GM20431 (cell line): ENCODE data around the gene STX10.

Experiments used
- in situ Hi-C: fragments of 300-500 bp; cut with MseI, MboI; formaldehyde crosslinking; loops from one replicate; pipeline ENCODE4 v1.15.0; 2020; ENCODE audit warnings: low sequenced_read_pairs; ENCODE audit not compliant: unreplicated experiment

STX10 gene

DNA sequence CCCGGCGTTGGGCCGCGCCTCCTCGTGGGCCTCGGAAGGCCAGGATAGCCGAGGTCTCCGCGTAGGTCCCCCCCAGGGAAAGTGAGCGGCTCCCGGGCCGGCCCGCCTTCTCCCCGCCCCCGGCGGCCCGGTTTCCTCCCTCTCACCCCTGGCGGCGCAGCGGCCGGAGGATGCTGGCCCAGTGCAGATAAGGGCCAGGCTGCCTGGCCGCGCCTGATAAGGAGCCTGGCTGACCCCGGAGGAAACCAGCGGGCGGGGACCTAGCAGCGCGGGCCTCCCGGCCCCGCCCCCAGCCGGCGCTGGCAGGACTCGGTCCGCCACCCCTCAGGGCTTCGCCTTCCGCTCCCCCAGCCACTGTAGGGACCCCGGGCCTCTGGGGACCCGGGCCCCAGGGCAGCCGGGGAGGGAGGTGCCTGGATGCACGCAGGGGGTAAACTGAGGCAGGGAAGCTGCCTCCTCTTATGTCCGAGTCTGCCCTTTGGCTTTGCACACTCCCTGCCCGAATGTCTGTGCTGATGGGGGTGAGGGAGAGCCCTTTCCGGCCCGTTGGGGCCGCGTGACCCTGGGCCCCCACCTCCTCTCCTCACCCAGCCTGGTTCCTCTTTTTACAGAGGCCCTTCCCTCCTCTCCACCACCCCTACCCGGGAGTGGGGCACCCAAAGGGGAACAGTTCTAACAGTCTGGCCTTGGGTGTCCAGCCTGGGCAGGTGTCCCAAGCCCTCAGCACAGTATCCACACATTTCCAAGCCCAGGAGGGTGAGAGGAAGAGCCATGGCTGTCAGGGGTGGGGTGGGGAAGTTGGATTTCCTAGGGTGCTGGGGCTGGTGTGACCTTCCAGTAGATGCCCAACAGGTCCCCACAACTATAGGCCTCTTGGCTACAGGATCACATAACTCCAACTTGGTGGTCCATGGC, 47.3 kb downstream of the STX10 start, which contains the start of gene LYL1:
TSS of gene LYL1 (minus strand) at position 193 of the 915 bp plus-strand sequence. CDS start 1,687 bp downstream, outside the sequence.
- in situ Hi-C loops = no loop called here

DNA sequence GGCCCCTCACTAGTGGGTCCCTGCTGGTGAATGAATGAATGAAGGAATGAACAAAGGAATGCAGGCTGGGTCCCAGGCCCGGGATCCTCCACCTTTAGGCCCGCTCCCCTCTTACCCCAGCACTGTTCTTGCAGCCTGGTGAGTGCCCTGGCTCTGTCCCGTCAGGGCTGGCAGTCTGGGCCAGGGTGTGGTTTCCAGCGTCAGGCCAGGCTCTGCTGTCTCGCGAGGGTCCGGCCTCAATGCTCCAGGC, 47.8 kb downstream of the STX10 start:
- in situ Hi-C loops = no loop called here

DNA sequence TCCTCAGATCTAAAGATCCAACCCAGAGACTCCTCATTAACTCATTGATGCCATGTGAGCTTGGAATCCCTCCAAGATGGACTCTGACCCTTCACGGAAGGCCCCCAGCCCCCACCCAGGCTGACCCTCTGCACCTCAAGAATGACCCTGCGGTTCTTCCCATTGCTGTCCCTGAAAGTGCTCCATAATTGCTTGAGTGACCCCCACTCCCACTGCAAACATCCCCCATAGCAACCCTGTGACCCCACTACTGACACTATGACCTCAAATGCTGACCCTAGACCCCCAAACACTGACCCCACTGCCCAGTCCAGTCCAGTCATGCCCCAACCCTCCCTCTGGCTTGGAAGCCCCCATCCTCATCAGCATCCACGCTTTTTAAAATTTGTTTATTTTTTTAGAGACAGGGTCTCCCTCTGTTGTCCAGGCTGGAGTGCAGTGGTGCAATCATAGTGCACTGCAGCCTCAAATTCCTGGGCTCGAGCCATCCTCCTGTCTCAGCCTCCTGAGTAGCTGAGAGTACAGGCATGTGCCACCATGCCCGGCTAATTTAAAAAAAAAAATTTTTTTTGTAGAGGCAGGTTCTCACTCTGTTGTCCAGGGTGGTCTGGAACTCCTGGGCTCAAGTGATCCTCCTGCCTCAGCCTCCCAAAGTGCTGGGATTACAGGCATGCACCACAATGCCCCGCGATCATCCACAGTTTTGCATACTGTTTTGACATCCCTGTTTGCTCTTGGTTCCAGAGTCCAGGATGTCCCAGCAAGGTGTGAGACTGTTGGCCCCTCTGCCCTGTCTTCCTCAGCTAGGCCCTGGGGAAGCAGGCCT, 48.4 kb downstream of the STX10 start:
- in situ Hi-C loops = no loop called here

DNA sequence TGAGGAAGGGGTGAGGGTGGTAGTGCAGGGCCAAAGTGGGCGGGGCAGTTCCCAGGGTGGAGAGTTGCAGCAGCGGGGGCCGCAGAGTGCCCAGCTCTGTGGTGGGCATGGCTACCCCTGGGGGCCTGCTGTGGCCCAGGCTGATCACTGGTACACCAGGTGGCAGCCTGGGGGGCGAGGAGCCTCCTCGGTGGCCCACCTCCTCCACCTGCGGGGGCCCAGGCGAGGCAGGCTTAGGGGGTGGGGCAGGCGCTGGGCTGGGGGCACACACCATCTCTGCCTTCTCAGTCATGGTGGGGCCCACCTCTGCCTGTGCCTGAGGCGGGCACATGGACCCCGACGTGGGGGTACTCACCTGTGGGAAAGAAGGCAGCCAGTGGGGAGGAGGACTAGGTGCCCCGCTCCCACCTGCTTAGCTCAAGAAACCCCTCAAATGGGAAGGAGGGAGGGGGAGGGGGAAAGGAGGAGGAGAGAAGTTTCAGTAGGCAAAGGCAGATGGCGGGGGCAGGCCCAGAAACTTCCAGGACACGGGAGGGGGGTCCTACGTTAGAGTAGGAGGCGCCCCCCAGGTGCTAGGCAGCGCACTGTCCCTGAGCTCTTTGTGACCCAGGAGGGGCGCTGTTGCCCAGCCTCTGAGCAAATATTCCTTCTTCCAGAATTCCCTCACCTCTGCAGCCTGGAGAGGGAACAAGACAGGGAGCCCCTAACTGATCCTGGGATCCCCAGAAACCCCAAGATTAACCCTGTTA, 49.2 kb downstream of the STX10 start:
- in situ Hi-C loops = no loop called here

DNA sequence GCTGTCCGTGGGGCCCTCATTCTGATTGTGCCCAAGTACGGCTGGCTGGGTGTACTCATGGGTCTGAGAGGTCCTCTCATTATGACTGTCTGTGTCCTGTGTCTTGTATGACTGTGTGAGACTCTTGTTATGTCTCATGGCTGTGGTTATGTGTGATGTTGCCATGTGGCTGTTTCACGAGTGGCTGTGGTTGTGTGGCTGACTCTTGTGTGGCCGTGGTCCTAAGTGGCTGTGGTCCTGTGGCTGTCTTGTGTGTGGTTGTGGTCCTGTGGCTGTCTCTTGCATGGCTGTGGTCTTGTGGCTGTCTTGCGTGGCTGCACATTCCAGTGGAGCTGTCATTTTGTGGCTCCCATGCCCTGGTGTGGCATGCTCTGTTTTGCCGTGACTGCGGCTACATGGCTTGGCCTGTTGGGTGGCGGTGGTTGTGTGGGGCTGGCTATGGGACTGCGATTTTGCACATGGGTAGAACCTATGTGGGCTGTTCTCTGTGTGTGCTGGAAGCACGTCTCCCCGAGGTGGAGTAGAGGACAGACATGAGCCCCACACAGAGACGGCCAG, 50.1 kb downstream of the STX10 start:
- in situ Hi-C loops = no loop called here

DNA sequence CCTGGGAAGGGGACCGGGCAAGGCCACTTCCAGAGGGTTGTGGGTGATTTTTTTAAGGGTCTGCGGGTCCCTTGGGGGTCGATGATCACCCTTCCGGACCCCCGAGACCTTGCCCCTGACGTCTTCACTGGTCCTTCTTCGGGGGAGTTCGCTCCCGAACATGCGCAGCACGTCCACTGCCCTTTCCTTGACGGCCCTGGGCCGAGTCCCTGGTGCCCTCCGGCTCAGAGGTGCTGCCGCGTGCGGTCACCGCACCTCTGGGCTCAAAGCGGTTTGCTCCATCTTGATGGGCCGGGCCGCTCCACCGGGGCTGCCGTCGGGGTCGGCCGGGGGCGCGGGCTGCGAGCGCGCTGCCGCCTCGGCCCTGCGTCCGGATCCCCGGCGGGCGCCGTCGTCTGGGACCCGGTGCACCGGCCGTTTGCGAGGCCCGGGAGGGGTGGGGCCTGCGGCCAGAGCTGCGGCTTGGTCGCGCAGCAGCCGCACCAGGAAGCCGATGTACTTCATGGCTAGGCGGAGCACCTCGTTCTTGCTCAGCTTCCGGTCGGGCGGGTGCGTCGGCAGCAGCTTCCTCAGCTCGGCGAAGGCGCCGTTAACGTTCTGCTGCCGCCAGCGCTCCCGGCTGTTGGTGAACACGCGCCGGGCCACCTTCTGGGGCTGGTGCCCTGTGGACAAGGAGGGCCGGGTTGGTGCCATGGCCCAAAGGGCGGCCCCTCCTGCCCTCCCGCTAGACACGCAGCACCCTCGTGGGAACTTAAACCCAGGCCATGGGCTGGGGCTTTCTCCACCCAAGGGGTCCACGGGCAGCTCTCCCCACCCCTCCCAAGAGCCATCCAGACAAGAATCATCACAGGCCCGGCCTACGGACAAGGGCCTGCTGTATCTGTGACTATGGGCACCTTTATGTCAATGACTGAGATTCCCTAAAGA, 50.8 kb downstream of the STX10 start:
- in situ Hi-C loops = no loop called here

DNA sequence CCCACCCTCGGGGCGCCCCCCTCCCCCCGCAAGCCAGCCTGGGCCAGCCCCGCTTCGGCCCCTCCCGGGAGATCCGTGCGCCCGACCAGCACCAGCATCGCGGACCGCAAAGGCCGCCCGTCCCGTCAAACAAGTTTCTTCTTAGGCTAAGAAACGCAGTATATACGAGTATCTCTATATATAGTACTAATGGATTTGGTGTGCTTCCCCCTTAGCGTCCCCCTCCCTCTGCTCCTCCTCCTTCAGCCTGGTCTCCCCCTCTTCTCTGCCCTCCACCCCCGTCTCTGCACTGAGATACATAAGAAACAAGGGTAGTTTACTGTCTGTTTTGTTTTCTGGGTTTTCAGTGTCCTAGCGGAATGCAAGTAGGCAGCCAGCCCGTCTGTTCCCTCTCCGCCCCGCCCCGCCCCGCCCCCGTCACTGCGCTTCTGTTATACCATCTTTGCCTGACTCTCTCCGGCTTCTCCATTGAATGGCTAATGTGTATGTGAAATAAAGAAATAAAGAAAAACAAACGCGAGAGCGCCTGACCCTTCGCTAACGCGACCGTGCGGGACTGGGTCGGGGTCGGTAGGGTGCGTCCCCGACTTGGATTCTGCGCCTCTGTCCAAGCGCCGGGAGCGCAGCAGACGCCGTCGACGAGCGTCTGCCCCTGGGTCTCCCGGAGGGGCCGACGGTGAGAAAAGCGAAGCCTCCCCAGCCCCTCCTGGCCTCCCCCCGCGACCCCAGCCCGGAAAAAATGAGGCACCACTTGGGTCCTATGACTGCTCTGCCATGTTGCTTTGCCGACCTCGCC, 51.7 kb downstream of the STX10 start:
- in situ Hi-C loops = no loop called here

DNA sequence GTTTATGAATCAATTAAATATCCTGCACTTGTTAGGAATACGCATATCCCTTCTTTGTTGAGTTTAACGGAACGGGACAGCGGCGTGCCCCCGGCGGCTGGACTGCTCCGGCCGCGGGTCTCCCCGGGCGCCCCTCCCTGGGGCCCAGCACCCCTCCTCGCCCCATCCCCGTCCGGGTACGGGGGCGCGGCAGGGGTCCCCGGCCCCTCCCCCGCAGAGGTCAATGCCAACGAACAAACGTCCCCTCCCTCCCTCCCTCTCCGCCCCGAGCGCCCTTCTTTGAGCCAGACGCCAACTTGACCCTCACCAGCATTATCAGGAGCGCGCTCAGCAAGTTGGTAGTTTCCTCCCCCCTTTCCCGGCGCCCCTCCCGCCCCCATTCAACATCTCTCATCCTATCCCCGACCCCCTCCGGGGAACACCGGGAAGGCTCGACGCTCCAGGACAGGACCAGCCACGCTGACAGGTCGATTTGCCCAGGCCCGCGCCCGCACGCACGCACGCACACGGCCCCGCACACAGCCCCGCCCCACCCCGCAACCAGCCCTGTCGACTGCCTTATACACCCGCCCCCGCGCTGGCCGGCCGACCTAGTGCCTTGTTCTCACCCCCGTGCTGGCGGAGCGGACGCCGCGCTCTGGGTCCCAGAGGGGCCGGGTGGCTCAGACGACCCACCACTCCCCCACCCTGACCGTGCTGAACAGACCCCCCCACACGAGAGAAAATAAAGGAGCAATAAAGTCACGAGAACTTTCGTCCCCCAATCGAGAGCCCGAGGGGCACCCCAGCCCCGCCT, 52.5 kb downstream of the STX10 start:
- in situ Hi-C loops = no loop called here

DNA sequence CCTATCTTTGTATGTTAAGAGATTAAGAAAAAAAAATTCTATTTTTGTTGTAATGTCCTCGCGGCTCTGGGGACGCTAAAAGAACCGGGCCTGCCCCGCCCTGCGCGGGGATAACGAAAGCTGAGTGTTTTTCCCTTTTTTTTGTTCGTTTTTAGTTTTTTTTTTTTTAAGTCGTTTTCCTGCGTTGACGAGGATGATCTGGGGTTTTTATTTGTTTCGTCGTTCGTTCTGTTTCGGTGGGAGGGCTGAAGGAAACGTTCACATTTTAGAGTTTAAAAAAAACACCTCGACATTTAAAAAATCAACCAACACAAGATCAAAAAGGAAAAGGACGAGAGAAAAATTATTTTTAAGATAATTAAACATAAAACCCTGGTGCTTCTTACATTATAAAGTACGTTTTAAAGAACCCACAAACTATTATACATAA, 53.1 kb downstream of the STX10 start:
- in situ Hi-C loops = no loop called here

DNA sequence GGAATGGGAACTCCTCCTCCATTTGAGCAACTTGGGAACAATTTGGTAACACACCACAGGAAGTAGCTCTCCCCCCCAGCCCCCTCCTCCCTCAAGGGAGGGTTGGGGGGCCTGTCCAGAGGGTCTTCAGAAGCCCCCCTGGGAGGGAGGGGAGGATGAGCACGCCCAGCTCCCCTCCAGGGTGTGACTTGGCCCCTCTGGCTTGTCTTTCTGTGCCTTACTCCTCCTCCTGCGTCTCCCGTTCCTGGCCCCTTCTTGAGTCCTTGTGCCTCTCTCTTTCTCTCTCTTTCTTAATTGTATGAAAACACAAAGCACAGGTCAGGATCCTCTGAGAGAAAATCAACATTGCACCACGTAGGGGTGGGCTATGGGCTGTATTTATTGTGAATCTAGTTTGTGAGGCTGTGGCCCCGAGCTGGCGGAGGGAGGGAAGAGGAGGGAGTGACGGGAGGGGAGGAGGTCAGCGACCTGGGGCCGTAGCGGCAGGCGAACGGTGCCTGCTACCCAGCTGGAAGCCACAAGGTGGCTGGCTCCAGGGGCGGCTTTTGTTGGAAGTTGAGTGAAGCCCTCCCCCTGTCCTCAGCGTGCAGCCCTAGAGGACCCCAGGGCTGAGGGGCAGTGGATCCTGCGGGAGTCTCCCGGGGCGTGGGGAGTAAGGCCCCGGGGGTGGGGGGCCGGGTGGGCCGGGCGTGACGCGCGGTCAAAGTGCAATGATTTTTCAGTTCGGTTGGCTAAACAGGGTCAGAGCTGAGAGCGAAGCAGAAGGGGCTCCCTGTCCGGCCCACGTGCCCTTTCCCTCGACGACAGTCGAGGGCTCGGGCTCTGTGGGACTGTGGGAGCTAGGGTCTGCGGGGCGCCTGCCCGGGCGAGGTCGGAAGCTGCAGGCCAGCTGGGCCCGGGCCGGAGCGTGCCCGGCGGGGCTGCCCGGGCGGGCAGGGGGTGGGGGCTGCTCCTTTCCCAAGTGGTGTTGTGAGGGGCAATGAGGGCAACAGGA, 53.9 kb downstream of the STX10 start:
- in situ Hi-C loops = no loop called here

DNA sequence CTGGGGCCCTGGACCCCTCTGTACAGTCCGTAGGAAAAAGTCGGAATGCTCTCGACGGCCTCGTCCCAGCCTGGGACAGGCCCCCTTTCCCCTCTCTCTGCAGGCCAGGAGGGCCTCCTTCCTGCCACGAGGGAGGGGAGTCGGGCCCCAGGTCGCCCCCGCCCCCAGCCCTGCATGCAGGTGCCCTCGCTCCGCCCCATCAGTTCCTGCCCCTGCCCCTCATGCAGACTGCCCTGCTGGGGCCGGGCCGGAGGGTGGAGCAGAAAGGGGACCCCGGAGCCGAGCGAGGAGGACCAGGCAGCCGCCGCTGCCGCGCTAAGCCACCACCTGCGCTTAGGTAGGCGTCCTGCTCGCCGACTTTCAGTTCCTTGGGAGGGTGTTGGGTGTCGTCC, 54.8 kb downstream of the STX10 start:
- in situ Hi-C loops = no loop called here

DNA sequence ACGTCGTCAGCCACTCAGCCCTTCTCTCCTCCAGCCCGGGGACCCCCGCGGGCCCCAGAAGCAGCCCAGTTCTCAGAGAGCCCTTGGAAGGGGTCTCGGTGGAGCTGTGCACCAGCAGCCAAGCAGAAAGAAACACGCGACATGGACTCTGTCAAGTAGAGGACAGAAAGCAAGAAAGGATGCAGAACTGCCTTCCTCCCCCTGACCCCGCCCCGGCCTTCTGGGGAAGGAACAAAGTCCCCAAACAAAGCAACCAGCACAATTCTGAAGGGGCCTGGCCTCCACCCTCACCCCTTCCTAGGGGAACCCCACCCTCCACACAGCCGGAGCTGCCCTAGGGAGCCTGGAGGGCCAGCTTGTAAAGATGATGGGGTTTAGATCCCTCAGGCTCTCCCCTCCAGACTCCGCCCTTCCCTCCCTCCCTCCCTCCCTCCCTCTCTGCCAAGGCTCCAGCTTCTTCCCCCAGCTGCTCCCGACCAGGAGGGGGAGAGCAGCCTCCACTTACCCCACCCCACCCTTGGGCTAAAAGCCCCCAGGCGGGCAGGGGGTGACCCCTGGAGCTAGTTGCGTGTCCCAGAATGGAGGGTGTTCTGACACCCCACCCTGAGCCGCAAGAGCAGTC, 55.3 kb downstream of the STX10 start:
- in situ Hi-C loops = no loop called here

DNA sequence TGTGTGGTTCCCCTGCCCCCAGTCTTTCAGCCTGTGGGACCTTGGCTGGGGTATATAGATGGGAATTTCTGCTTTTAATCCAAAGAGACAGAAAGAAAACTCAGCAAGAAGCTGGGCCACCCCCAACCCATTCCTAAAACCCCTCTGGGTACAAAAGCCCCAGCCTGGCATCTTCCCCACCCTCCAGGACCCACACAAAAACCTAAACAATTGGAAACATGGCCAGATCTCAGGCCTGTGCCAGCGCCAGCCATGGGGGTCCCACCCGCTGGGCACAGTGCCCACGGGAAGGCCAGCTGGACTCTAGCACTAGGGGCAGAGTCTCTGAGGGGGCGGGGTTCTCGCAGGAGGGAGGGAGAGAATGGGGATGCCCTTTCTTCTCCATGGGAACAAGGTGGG, 56.1 kb downstream of the STX10 start:
- in situ Hi-C loops = no loop called here
